GM19438 (cell line): ENCODE data around the gene LRRC75A.
A peak's percentile ranks its signal among the peaks of the same experiment; 100 is the strongest.
"Not testable (repeated sequence)": the region's sequence is repeated elsewhere in the genome, so short reads cannot be mapped to it uniquely, and the experiment has no call there.

Experiments used
- ATAC-seq: cut with Tn5 transposase; IDR thresholded peaks from one replicate; pipeline ENCODE4 v1.9.1; 2021; ENCODE audit warnings: low read depth; ENCODE audit not compliant: unreplicated experiment

LRRC75A gene

DNA sequence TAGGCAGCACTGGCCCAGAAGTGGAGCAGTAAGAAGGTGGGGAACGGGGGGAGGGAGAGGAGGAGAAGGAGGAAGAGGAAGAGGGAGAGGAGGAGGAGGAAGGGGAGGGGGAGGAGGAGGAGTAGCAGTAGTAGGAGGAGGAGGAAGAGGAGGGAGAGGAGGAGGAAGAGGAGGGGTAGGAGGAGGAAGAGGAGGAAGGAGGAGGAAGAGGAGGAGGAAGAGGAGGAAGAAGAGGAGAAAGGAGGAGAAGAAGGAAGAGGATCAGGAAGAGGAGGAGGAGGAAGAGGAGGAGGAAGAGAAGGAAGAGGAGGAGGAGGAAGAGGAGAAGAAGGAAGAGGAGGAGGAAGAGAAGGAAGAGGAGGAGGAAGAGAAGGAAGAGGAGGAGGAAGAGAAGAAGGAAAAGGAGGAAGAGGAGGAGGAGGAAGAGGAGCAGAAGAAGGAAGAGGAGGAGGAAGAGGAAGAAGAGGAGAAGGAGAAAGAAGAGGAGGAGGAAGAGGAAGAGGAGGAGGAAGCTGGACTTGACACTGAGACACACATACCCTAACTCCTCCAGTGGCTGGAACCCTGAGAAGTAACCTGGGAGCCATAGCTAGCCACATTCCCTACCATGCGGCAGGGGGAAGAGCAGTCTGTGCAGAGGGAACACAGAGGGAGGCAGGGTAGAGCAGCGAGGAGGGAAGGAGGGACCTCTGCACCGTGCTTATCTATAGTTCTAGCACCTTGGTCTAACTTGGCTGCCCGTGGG, 35.8 kb downstream of the LRRC75A start:
- no peak for ATAC-seq

DNA sequence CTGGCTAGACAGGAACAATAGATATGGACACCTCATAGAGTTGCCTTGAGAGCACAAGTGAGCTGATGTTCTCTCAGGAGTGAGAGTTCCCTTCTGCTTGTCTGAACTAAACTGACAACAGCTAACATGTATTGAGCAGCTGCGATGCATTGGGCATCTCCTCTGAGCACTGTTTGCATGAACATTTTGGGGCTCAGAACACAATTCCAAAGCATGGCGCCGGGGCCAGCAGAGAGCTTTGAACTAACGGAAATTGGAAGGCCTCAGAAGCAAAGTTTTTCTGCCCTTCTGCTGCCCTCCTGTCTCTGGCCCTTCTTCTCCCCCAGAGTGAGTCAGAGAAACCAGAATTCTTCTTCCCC, 38.5 kb downstream of the LRRC75A start:
- no peak for ATAC-seq

DNA sequence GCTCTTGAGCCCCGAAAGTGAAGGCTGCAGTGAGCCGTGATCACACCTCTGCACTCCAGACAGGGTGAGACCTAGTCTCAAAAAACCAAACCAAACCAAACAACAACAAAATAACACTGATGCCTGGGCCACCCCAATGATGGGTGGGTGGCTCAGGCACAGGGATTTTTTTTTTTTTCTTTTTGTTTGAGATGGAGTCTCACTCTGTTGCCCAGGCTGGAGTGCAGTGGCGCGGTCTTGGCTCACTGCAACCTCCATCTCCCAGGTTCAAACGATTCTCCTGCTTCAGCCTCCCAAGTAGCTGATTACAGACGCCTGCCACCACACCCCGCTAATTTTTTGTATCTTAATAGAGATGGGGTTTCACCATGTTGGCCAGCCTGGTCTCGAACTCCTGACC, 39.7 kb downstream of the LRRC75A start:
- not testable (repeated sequence) for ATAC-seq

DNA sequence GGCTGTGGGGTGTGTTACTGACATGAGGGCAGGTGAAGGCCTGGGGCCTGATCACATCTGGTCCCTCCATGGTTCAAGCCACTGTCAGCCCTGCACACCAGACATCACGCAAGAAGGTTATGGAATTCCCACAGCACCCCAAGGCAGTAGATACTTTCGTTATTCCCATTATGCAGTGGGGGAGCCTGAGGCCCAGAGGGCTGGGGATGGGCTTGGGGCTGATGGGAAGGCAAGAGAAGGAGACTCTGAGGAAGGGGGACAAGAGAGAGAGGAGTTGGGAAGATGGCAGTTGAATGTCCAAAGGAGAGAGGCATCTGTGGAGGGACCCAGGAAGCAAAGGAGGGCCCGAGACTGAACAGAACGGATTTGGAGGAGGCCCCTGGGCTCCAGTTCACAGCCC, 42.0 kb downstream of the LRRC75A start:
- no peak for ATAC-seq

DNA sequence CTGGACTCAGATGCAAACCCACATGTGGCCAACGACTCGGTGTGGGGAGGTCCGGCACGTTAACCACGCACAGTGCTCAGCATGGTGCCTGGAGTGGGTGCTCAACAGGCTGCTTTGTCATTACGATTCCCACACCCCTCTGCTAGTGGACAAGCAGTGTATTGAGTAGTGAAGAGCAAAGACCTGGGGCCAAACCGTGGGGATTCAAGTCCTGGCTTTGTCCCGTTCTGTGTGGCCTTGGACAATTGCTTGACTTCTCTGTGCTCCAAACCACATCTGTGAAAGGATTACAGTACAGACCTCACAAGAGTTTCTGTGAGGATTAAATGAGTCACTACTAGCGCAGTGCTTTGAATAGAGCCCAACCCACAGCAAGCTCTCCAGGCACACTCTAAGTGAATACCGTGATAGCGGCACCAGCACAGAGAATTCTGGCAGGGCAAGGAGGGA, 42.8 kb downstream of the LRRC75A start:
- ATAC-seq: no peak

DNA sequence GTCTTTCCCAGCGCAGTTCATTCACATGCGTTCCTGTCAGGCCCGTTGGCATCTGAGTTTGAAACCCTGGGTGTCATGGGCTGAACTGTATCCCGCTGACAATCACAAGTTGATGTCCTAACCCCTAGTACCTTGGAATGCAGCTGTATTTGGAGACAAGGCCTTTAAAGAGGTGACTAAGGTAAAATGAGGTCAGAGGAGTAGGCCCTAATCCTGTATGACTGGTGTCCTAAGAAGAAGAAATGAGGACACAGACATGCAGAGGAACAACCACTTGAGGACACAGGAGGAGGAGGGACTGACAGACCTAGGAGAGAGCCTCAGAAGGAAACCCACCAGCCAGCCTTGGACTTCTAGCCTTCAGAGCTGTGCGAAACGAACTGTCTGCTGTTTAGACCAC, 43.5 kb downstream of the LRRC75A start:
- no peak for ATAC-seq

DNA sequence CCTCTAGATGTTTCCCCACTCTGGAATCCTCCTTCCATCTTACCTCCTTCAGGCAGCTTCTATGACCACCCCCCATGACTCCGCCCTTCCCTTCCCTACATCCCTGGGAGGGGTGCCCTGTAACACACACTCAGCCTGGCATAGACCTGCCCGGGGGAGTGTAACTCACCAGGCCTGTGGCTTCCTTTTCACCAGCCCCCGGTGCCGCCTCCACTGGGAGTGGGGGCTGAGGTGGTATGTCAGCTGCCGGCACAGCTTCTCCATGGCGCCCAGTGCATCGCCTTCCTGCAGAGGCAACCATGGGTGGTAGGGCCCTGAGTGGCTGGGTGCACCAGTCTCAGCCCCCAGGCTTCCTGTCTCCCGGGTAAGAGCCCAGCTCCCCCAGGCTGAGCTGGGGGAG, 44.3 kb downstream of the LRRC75A start:
- ATAC-seq: no peak

DNA sequence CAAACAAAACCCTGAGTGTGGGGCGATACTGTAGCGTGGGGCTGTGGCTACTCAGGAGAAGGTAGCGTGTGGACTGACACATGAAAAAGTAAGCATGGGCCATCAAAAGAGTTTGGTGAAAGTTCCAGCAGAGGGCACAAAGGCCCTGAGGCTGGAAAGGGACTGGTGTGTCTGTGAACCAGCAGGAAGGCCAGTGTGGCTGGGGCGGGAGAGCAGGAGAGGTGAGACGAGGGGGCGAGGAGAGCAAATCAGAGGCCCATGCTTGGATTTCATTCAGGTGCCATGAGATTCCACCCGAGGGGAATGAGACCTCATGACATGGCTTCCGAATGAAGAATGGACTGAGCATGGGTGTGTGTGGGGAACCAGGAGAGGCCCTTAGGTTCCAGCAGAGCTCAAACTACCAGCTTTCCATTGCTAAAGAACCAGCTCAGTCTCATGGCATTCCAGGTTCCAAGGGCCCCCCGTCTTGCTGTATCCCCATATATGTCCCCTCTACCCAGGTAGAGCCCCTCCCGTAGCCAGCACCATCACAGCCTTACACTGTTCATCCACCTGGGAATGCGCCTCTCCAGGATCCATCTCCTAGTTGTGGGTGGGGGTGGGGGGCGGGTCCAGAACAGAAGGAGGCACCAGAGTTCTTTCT, 45.5 kb downstream of the LRRC75A start:
- no peak for ATAC-seq

DNA sequence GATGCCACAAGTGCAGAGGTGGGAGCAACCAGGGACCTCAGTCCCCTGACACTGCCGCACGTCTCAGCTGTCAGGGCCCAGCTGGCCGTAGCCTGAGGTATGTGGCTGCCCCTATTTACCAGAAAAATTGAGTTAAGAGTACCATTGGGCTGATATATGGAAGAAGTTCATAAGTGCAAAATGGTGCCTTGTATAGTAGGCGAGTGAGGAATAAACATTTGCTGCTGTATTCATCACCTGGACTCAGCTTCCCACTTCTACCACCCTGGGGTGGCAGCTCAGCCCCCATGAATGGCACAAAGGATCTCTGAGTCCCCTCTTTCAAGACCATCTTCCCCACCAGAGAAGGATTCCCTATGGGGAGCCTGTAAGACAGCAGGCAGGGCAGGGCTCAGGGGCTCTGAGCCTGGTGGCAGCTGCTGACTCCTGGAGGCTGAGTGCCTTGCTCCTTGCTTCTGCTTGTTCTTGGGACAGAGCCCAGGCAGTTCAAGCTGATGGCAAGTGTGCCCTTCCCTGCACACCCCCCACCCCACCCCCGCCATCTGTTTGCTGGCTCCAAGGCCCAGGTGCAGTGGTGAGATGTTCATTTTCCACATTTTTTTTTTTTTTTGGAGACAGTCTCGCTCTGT, 47.6 kb downstream of the LRRC75A start:
- no peak for ATAC-seq

DNA sequence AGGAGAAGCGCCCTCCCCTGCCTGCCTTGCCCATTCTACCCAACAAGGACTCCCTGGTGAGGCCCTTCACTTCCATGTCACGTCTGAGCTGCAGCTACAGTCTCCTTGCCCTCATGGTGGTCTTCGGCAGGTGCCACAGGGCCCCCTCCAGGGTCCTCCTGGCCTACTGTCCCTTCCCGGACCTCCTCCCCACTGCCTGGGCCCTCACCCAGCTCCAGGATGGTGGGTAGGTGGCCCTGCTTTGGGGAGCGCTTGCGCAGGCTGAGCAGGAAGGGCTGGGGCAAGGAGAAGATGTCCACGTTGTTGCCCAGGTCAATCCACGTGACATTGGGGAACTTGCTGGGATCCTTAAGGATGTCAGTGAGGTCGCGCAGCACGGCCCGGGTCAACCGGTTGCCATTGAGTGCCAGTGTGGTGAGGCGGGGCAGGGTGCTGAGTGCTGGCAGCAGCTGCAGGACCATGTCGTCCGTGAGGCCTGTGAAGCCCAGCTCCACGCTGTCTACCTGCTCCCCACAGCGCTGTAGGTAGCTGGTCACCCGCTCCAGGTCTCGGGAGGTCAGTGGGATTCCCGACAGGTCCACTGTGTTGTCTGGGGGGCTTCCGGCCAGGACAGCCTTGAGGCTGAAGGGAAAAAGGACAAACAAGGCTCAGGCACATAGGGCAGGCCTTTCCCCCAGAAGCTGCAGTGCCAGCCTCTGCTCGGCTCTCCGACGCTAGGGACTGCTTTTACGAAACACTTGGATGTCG, 48.3 kb downstream of the LRRC75A start:
- no peak for ATAC-seq

DNA sequence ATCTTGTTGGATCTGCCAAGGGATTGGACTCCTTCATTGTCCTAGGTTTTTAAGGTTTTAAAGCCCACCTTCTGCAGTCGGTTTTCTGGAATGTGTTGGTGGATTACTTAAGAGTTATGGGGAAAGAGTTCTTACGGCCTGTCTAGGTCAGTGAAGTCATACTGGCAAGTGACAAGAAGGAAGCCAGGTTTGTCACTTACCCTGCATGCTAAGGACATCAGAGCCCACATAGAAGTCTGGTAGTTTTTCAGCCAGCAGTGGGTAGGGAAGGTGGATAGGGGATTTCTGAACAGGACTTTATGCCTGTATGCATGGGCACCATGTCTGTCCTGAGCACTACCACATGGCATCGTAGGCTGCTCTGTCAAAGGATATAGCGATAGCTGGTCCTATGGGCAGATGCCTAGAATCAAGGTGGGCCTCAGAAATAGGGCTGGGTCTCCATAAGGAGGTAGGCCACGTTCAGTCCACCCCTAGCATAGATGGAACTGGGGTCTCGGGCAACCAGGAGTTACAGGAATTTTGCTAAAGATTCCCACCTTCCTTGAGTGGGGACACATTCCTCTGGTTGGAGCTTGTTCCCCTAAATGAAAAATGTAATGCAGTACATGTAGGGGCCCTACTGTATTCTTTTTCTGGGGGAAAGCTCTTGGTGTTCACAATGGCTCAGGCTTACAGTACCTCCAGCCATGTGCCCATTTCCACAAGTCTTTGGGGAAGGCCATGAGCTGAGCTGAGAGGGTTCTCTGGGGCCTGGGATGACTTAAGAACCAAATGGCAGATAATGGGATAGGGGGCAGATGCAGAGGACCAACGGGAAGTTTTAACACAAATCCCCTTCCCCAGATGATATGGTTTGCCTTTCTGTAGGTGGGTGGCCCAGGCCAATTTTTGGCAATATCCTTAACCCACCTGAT, 49.1 kb downstream of the LRRC75A start:
- no peak for ATAC-seq

DNA sequence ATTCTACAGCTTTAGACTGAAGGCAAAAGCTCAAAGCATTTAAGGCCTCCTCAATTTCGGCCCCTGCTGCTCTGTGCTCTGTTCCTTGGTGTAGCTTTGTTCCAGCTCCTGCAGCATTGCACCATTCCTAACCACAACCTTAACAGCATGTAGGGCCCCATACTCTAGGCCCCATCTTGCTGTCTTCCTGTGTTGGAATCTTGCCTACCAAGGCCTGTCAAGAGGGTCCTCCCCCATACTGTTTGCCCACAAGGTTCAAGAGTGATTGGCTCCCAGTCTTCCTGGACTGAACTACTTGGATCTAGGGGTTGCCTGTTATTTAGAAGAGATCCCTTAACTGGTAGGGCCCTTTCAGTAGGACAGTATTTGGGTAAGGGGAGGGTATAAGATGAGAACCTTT, 49.9 kb downstream of the LRRC75A start:
- no peak for ATAC-seq

DNA sequence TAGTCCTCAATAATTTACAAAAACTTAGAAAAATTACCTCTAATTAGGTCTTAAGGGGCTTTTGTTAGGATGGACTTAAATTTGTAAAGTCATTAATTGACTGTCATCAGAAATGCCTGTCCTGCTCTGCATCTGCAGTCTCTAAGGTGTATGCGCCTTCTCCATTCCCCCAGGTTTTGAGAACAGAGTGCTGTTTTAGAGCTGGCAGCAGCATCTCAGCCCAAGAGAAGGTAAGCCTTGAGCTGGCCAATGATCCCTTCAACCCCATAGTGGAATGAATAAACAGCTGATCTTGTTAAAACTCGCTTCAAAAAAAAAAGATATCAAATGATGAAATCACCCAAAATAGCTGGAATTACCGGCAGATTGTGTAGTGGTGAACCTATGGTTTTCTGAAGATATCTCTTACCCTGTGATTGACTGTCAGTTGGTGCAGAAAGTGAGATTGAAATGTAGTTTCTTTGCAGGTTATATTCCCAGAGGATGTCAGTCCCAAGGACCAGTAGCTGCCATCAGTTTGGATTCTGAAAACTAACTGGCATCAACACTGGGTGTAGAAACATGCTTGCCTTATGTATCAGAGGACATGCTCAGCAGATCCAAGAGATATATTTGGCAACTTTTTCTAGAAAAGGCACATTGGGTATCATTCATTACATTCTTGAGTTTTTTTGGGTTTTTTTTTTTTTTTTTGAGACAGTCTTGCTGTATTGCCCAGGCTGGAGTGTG, 50.9 kb downstream of the LRRC75A start:
- no peak for ATAC-seq

DNA sequence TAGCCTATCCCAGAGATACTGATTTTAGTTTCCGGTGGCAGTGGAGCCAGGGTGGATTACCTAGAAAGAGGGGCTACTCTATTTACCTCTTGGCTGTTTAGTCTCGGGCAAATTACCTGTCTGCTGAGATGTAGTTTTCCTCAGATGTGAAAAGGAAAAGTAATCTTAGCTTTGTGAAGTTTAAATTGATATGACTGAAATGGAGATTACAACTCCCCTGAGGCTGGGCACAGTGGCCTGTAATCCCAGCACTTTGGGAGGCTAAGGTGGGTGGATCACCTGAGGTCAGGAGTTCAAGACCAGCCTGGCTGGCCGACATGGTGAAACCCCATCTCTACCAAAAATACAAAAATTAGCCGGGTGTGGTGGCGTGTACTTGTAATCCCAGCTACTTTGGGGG, 51.6 kb downstream of the LRRC75A start:
- not testable (repeated sequence) for ATAC-seq

DNA sequence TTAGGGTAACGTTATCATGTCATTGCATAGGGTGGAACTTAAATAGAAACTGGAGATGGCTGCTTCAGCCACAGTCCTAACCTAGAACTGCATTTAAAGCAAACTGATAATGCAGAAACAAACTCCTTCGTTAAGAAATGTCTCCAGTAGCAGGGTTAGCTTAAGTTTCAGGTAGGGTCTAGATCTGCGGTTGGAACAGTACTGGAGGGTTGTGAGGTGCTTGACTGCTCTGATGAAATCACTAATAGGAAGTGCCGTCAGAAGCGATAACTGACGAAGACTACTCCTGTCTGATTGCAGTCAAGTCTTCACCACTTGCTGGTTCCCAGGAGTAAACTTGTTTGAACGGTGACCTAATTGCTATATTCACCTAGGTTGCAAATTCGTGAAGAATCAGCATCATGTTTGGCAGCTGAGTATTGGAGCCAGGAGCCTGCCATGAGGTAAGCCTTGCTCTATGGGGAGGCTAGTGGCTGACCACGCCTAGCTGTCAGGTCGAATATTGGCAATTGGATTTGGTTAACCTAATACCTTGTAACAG, 52.1 kb downstream of the LRRC75A start:
- no peak for ATAC-seq

DNA sequence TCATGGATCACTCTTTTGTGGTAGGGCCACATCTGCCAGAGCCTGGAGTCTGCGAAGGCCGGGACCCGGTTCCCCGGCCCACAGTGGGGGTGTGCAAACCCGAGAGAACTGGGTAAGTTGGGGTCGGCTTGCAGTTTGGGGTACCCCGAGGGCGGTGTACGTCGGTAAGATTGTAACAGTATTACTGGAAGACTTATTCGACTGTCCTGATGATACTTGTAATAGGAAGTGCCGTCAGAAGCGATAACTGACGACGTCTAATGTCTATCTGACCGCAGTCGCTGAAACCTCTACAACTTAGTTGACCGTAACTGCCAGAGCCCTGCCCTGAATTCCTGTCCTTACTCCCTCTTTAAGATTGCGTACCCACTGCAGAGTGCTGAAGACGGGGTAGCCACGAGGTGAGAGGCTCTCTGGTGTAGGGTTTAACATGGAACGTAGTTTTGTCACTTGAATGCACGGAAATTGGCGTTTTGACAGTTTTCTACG, 52.6 kb downstream of the LRRC75A start:
- ATAC-seq: peak; percentile 1

DNA sequence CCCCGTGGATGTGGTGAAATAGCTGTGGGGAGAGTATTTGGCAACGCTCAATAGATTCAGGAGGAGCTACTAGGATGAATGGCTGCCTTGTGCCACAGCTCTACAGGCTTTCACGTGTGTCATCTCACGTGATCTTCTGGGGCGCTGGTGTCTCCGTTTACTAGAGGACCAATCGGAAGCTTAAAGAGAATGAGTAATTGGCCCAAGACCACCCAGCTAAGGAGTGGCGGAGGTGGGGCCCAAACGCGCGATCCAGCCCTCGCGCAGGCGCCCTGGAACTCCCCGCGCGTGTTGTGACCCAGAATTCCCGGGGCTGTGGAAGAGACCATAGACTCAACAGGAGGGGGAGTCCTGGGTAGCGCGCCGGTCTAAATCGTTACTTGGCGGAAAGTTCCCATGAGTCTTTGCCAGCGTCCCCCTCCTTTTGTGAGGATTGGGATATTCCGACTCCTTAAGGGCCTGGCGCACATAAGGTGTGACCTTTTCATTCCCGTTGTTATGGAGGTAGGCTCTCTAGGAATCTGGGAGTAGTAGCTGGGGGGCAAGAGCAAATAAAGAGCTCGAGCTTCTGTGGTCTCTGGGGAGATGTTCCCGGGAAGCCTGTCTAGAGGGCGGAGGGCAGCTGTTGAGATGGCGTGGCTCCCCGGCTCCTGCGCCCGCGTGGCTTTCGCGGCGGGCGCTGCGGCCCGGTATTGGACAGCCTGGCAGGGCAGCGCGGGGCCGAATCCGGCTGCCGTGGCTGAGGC, 53.3 kb downstream of the LRRC75A start:
- ATAC-seq: peak; percentile 87

DNA sequence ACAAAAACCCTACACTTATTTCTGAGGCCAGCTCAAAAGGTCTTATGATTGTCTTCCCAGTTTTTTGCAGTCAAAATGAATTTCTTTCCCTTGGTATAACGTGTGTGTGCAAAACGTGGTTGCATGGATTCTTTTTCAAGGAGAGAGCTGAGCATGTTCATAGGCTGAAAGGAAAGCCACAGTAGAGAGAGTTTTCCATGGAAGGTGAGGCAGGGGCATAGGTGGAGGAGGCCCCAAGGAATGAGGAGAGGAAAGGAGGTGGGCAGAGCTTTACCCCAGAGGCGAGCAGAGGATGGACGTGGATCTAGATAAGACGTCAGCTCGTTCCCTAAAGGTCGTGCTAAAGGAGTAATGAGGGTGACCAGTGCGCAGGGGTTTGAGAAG, 53.8 kb downstream of the LRRC75A start:
- no peak for ATAC-seq
